Coronary artery (tissue), 2 donors: ENCODE results near the gene ANKS6.

Experiments used
- DNase-seq: peaks from one replicate; pipeline ENCODE4 v3.0.0-alpha.2; 2017; ENCODE audit warnings: low spot score
- H3K27ac ChIP-seq, 2 donors: fragments of 200-600 bp; sonication (generic); one replicate each; pipeline ENCODE4 v1.5.1; 2016 to 2019
- H3K4me3 ChIP-seq: fragments of 200-600 bp; sonication (generic); 2 replicates; pipeline ENCODE4 v1.5.1; 2016; ENCODE audit warnings: mild to moderate bottlenecking, moderate library complexity
- TF ChIP-seq, protein P1 (sequence below): fragments of 200-600 bp; sonication (generic); IDR thresholded peaks from one replicate; pipeline ENCODE4 v1.5.1; 2019; ENCODE audit warnings: antibody characterized with exemption

ANKS6 gene

DNA sequence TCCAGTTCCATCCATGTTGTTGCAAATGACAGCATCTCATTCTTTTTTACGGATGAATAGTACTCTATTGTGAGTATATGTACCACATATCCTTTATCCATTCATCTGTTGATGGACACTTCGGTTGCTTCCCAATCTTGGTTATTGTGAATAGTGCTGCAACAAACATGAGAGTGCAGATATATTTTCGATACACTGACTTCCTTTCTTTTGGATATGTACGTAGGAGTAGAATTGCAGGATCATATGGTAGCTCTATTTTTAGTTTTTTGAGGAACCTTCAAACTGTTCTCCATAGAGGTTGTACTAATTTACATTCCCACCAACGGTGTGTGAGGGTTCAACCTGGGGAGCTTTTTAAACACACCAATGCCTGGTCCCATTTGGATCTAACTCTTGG lies 33.4 kb upstream of the ANKS6 start:
- H3K4me3 ChIP-seq = no peak overlapping the region
- no peak overlapping the region for H3K27ac ChIP-seq
- DNase-seq = no peak
- TF ChIP-seq, protein P1, sequence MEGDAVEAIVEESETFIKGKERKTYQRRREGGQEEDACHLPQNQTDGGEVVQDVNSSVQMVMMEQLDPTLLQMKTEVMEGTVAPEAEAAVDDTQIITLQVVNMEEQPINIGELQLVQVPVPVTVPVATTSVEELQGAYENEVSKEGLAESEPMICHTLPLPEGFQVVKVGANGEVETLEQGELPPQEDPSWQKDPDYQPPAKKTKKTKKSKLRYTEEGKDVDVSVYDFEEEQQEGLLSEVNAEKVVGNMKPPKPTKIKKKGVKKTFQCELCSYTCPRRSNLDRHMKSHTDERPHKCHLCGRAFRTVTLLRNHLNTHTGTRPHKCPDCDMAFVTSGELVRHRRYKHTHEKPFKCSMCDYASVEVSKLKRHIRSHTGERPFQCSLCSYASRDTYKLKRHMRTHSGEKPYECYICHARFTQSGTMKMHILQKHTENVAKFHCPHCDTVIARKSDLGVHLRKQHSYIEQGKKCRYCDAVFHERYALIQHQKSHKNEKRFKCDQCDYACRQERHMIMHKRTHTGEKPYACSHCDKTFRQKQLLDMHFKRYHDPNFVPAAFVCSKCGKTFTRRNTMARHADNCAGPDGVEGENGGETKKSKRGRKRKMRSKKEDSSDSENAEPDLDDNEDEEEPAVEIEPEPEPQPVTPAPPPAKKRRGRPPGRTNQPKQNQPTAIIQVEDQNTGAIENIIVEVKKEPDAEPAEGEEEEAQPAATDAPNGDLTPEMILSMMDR = no peak

- DNase-seq = no peak
- no peak overlapping the region for H3K4me3 ChIP-seq
Observed at GRCh38 chr9:98826716-98827115, 30.4 kb upstream of the ANKS6 start.

GRCh38 chr9:98825414-98825813 lies 29.1 kb upstream of the ANKS6 start:
- no peak overlapping the region for H3K27ac ChIP-seq
- TF ChIP-seq, protein P1 = no peak

More at GRCh38 chr9:98826716-98827115, 30.4 kb upstream of the ANKS6 start:
- TF ChIP-seq, protein P1 = no peak
- no peak overlapping the region for H3K27ac ChIP-seq

GRCh38 chr9:98823666-98824334 lies 27.4 kb upstream of the ANKS6 start:
- Histone ChIP-seq H3K4me3 (no peak overlapping the region), H3K27ac (no peak overlapping the region)
- TF ChIP-seq, protein P1 = no peak
- no peak for DNase-seq

More at GRCh38 chr9:98825414-98825813, 29.1 kb upstream of the ANKS6 start:
- DNase-seq = no peak
- H3K4me3 ChIP-seq = no peak overlapping the region

GRCh38 chr9:98822661-98823060 lies 26.3 kb upstream of the ANKS6 start:
- Histone ChIP-seq H3K4me3 (no peak overlapping the region), H3K27ac (no peak overlapping the region)
- DNase-seq = no peak
- TF ChIP-seq, protein P1 = no peak

DNA sequence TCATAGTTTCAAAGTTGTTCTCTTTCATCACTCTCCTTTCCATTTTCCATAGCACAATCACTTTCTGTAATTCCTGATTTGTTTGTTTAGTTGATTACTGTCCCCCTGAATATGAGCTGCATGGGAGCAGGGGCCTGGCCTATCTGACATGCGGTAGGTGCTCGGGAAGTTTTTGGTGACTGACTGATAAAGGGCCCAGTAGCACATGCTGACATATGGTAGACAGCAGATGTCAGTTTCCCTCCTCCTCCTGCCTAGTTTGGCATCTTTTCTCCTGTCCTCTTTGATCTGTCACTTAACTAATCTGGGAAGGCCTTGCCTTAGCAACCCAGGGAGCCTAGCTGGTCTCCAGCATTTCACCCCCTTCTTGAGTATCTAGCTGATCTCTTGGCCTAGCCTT lies 25.5 kb upstream of the ANKS6 start:
- no peak for DNase-seq
- no peak overlapping the region for H3K27ac ChIP-seq
- no peak overlapping the region for H3K4me3 ChIP-seq
- TF ChIP-seq, protein P1 = no peak

GRCh38 chr9:98819231-98819630 lies 22.9 kb upstream of the ANKS6 start:
- H3K4me3 ChIP-seq = no peak overlapping the region
- TF ChIP-seq, protein P1 = no peak
- no peak overlapping the region for H3K27ac ChIP-seq
- no peak for DNase-seq
